ENCODE data around the gene PHF23.

Gene PHF23

GRCh38 chr17:7238420-7239090 is 702 bp downstream of the PHF23 start:
- in situ Hi-C loops (cut with MboI; ENCODE audit: low sequenced_read_pairs), result no loop called here

GRCh38 chr17:7237761-7238419 is 1.4 kb downstream of the PHF23 start:
- in situ Hi-C loops (cut with MboI; ENCODE audit: low sequenced_read_pairs), result no loop called here

- in situ Hi-C loops (cut with MboI; ENCODE audit: low sequenced_read_pairs), result no loop called here
Observed at GRCh38 chr17:7237266-7237760, 1.9 kb downstream of the PHF23 start.

DNA sequence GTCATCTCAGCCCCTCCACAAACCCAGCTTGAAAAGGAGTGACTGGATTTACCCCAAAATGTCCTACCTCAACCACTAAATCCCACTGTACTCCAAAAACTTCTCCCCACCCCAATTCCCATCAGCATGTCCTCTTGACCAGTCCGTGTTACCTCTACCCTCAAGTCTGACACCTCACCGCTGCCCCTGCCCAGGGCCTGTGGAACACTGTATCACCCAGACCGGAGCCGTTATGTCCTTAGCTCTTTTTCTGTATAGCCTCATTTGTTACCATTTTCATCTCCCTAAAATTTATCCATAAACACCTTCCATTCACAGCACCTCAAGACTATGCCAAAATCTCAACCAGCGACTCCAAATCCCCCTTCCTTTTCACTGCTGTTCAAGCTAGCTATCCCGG is 2.4 kb downstream of the PHF23 start:
- in situ Hi-C loops (cut with MboI; ENCODE audit: low sequenced_read_pairs), result no loop called here

DNA sequence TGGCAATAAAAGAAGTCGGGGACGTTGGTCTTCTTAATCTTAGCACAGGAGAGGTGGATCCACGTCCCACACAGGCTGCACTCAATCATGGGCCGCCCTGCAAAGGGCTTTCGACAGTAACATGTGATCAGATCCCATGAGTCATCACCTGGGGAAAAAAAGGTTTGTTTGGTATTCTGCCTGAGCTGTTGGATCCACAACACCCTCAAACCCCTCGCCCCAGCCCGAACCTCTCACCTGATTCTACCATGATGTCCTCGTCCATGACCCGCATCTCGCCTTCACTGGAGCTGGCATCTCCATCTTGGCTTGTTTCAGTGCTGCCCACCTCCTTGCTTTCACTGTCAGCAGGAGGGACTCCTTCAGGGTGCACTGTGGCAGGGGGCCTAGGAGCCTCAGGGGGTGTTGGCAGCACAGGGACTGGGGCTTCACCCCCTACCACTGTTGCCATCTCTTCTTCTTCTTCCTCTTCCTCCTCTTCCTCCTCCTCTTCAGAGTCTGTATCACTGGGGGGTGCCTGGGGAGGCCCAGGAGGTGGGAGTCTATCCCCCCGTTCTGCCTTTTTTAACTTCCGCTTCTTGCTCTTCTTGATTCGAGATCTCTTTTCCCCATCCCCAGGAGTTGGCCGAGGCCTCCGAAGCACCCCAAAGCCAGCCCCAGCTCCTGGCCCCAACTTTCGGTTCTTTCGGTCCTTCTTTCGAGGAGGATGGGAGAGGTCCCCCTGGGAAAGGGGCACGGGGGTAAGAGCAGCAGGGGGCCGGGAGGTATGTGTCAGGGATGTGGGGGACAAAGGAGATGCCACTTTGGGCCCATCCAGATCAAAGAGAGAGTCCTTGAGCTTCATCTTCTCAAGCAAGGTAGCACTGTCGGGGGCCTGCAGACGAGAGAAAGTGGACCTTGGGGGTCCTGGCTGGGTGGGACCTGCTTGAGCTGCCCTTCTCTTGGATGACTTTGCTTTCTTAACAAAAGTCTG is 3.3 kb downstream of the PHF23 start:
- in situ Hi-C loops (cut with MboI; ENCODE audit: low sequenced_read_pairs), result no loop called here

DNA sequence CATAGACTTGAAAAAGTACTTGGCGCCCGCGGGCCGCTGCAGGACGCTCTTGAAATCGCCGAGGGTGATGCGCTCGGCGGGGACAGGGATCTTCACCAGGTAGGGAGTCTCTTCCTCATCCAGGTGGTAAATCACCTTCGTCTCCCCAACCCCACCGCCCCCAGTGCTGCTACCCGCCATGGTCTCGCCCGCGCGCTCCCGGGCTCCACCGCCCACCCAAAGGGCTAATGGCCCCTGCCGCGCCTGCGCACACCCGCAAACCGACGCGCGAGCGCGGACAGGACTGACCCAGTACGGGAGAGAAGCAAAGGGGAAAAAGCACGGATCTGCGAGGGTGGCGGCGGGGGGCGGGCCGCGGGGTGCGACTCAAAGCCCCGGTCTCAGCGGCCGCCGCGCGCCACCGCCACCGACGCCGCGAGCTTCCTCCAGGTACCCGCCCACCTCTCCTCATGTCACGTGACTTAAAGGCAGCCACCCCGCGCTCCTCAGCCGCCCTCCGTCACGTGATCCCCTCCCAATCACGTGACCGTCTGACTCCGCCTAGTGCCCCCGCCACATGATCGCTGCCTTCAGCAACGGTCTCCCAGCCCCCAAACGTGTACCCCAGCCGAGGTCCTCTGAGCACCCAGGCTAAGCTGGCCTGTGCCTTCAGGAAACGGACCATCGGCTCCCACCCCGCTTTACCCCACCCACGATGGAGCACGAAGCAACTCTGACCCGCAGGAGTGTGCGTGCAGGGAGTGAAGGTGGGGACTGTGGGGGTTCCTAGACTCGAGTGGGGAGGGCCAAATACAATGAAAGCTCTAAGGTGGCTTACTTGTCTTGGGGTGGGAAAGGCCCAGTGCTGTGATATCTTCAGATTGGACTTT is 4.9 kb downstream of the PHF23 start, which contains the start of gene DVL2:
Gene DVL2, minus strand, starts transcription at position 435 of the 869 bp plus-strand sequence. Its CDS starts 255 bp downstream, at position 180.
- in situ Hi-C loops (cut with MboI; ENCODE audit: low sequenced_read_pairs), result no loop called here

- in situ Hi-C loops (cut with MboI; ENCODE audit: low sequenced_read_pairs), result no loop called here
Observed at GRCh38 chr17:7233701-7234082, 5.6 kb downstream of the PHF23 start.

DNA sequence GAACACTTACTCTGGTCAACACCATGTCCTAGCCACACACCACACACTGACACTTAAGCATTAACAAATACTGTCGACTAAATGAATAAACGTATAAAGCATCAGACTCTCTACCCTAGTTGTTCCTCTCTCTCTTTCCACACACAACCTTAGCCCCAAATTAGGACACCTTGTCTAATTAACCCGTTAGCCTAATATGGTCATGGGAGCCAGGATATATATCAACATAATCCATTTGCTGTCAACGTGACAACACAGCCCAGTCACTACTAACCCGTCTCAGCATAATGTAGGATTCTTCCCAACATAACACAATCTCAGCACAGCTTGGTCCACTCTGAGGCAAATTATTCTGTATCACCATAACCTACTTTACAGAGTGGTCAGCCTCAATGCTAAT is 7.1 kb downstream of the PHF23 start:
- in situ Hi-C loops (cut with MboI; ENCODE audit: low sequenced_read_pairs), result no loop called here

DNA sequence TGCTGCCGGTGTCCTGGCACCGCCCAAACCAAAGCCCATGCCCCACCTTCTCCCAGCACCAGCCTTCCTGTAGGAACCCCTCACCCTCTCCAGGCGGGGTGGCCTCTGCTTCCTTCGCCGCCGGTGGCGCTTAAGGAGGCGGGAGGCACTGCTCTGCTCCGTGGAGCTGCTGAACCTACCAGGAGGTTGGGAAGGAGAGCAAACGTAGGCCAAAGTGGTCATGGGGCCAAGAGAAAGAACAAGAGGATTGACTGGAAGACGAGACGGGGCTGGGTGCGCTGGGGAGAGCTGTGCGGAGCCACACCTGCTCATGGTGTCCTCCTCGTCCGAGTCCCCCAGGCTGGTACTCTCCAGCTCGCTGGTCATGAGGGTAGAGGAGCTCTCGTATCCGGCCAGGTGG is 9.8 kb downstream of the PHF23 start:
- in situ Hi-C loops (cut with MboI; ENCODE audit: low sequenced_read_pairs), result no loop called here

DNA sequence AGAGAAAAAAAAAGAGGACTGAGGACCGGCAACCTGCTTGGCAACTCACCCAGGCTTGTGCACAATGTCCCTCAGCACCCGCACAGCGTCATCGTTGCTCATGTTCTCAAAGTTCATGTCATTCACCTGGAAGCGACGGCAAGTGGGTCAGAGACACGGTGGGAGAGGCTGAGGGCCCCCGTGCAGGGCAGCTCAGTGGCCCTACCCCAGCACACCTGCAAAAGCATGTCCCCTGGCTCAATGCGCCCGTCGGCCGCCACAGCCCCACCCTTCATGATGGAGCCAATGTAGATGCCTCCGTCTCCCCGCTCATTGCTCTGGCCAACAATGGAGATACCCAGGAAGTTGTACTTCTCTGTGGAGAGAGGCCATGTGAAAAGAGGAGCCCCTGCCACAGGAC is 10.3 kb downstream of the PHF23 start:
- in situ Hi-C loops (cut with MboI; ENCODE audit: low sequenced_read_pairs), result no loop called here

DNA sequence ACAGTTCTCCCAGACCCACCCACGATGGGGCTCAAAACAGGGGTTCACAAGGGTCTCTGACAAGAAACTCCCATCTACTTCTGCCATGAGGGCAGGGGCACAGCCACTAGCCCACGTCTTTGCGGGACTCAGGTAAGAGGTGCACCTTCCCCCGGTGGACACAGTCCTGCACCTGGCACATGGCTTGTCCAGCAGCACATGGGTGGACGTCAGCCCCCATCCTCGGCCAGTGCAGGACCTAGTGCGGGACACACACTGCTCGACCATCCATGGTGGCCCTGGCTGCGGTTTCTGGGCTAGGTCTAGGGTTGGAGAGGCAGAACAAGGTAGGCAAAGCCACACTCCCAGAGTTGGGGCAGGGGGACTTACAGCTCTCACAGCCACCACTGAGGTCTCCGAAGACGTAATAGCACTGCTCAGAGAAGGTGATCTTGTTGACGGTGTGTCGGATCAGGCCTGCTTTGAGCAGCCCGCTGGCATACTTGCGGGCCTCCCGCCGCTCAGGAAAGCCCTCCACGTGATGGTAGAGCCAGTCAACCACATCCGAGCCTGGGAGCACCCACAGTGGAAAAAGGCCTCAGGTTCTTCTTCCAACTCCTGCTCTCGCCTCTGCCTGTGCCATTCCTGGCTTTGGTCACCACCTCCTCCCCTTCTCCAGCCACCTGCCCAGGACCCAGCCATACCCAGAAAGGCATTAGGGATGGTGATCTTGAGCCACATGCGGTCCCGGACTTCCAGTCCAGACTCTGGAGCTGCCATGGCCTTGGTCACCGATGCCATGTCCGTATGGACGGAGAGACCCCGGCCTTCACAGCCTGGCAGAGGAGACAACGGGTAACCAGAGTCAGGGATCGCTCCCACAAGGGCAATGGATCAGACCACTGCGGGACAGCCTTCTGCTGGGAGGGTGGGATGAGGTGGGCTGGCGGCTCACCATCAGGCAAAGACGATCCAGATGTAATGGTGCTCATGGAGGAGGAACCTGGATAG is 12.2 kb downstream of the PHF23 start:
- in situ Hi-C loops (cut with MboI; ENCODE audit: low sequenced_read_pairs), result no loop called here

GRCh38 chr17:7225711-7226331 is 13.4 kb downstream of the PHF23 start:
- in situ Hi-C loops (cut with MboI; ENCODE audit: low sequenced_read_pairs), result no loop called here

DNA sequence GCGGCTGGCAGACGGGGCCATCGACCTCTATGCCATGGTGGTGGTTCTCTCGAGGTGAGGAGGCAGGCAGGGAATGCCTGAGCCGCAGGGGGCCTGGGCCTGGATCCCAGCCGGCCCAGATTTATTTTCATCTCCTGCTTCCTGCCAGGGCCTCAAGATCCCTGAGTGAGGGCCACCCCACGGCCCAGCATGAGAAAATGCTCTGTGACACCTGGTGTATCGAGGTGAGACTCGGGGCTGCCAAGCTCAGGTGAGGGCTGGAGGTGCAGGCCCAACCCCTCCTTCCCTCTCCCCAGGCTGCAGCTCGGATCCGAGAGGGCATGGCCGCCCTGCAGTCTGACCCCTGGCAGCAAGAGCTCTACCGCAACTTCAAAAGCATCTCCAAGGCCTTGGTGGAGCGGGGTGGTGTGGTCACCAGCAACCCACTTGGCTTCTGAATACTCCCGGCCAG is 14.6 kb downstream of the PHF23 start:
- in situ Hi-C loops (cut with MboI; ENCODE audit: low sequenced_read_pairs), result no loop called here

DNA sequence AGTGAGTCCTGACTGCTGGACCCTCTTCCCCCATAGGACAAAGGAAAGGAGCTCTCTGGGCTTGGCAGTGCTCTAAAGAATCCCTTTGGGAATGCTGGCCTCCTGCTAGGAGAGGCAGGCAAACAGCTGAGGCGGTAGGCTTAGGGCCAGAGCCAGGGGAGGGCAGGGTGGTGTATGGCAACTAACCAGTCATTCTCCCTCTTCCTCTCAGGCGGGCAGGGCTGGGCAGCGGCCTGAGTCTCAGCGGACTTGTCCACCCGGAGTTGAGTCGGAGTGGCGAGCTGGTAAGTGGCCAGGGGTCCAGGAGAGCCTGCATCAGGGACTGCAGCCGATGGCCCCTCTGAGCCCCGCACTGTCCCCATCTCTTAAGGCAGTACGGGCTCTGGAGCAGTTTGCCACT is 15.1 kb downstream of the PHF23 start:
- in situ Hi-C loops (cut with MboI; ENCODE audit: low sequenced_read_pairs), result no loop called here

- in situ Hi-C loops (cut with MboI; ENCODE audit: low sequenced_read_pairs), result no loop called here
Observed at GRCh38 chr17:7223375-7223774, 15.9 kb downstream of the PHF23 start.

GRCh38 chr17:7222972-7223292 is 16.3 kb downstream of the PHF23 start:
- in situ Hi-C loops (cut with MboI; ENCODE audit: low sequenced_read_pairs), result no loop called here

GRCh38 chr17:7222093-7222971 is 16.9 kb downstream of the PHF23 start:
- in situ Hi-C loops (cut with MboI; ENCODE audit: low sequenced_read_pairs), result no loop called here

All from HL-60/S4 treated with phorbol 12-myristate 13-acetate at 8.2 ng/mL for 4 days and 3 days (cell line).